ENCODE measurements around the gene SLCO4C1. TPM values are rescaled to one million over a fixed set of nuclear protein-coding genes. Genes with fewer than 3 reads are reported as not detected.

Gene SLCO4C1
- total and polyA plus RNA-seq, 4 donors, result 0.38 to 1.7 (median 0.41) TPM

GRCh38 chr5:102226321-102226720 lies 69.8 kb downstream of the SLCO4C1 start:
- Histone ChIP-seq H3K4me3 (ENCODE audit: low read depth, low read length) (no peak overlapping the region), H3K27ac (ENCODE audit: low read depth, low read length) (no peak overlapping the region), H3K4me1 (ENCODE audit: control insufficient read depth, insufficient read depth, low read length) (no peaks in the 10 kb centered on the region), H3K27me3 (ENCODE audit: control insufficient read depth, insufficient read depth, low read length) (no peaks in the 10 kb centered on the region), H3K36me3 (ENCODE audit: control insufficient read depth, insufficient read depth, low read length) (no peaks in the 10 kb centered on the region), H3K9me3 (ENCODE audit: control insufficient read depth, insufficient read depth, low read length) (peaks cover 2% of the 10 kb centered on the region)
- DNase-seq (ENCODE audit: low read depth in 4 of 6, low spot score in 6 of 6), result no peak
- no CpG with 5 or more reads among the region's 1 CpG for WGBS (ENCODE audit: insufficient coverage)

DNA sequence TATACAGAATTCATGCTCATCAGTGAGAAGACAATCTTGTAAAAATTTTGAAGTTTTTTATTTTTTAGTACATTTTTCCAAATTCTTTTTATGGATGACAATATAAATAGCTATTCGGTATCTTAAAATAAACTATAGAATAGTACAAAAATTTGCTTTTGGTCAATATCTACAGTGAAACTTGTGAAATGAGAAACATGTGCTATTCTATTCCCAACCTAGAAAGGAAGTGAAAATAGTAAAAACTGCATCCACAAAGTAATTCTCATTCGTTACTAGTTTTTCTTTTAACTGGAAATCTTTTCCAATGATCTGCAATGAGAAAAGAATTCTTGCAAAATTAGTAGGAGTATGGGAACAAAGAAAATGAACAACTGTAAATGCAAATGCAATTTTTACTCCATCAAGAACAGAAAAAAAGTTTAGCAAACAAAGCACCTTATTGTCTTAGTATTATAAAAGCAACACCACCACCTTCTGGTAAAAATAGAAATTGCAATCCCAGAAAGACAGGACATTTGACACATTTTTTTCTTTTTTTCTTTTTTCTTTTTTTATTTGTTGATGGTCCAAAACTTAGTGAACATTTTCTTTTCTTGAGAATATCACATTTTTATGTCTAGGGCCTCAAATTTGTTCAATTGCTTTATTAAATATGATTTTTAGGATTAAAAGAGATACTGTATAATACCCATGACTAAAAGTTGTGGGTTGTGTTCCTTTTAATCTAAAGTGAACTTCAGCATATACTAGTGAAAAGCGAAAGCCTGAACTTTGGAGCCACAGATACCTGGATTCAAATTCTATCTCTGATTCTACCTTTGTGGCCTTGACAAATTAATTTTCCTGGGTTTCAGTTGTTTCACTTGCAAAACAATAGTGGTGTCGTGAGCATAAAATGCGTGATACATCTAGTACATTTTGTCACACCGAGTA lies 72.3 kb downstream of the SLCO4C1 start:
- DNase-seq (ENCODE audit: low read depth in 4 of 6, low spot score in 6 of 6), result peak in 3 of 6 donors; percentile 6 to 42 (median 16)
- peaks cover 2% of the 10 kb centered on the region for H3K9me3 ChIP-seq (ENCODE audit: control insufficient read depth, insufficient read depth, low read length)
- no peak overlapping the region for H3K27ac ChIP-seq (ENCODE audit: low read depth, low read length)
- no peaks in the 10 kb centered on the region for H3K4me1 ChIP-seq (ENCODE audit: control insufficient read depth, insufficient read depth, low read length)
- WGBS (ENCODE audit: insufficient coverage), result no CpG with 5 or more reads among the region's 6 CpGs
- H3K36me3 ChIP-seq (ENCODE audit: control insufficient read depth, insufficient read depth, low read length), result no peaks in the 10 kb centered on the region
- no peak overlapping the region for H3K4me3 ChIP-seq (ENCODE audit: low read depth, low read length)
- no peaks in the 10 kb centered on the region for H3K27me3 ChIP-seq (ENCODE audit: control insufficient read depth, insufficient read depth, low read length)

GRCh38 chr5:102222772-102223171 lies 73.3 kb downstream of the SLCO4C1 start:
- Histone ChIP-seq H3K27me3 (ENCODE audit: control insufficient read depth, insufficient read depth, low read length) (no peaks in the 10 kb centered on the region), H3K27ac (ENCODE audit: low read depth, low read length) (no peak overlapping the region), H3K4me3 (ENCODE audit: low read depth, low read length) (no peak overlapping the region), H3K9me3 (ENCODE audit: control insufficient read depth, insufficient read depth, low read length) (peaks cover 2% of the 10 kb centered on the region), H3K36me3 (ENCODE audit: control insufficient read depth, insufficient read depth, low read length) (no peaks in the 10 kb centered on the region), H3K4me1 (ENCODE audit: control insufficient read depth, insufficient read depth, low read length) (no peaks in the 10 kb centered on the region)
- DNase-seq (ENCODE audit: low read depth in 4 of 6, low spot score in 6 of 6), result no peak

GRCh38 chr5:102221949-102222348 lies 74.1 kb downstream of the SLCO4C1 start:
- WGBS (ENCODE audit: insufficient coverage), result no CpG with 5 or more reads among the region's 1 CpG
- Histone ChIP-seq H3K9me3 (ENCODE audit: control insufficient read depth, insufficient read depth, low read length) (peaks cover 2% of the 10 kb centered on the region), H3K27ac (ENCODE audit: low read depth, low read length) (no peak overlapping the region), H3K4me3 (ENCODE audit: low read depth, low read length) (no peak overlapping the region), H3K4me1 (ENCODE audit: control insufficient read depth, insufficient read depth, low read length) (no peaks in the 10 kb centered on the region), H3K36me3 (ENCODE audit: control insufficient read depth, insufficient read depth, low read length) (no peaks in the 10 kb centered on the region), H3K27me3 (ENCODE audit: control insufficient read depth, insufficient read depth, low read length) (no peaks in the 10 kb centered on the region)
- no peak for DNase-seq (ENCODE audit: low read depth in 4 of 6, low spot score in 6 of 6)

DNA sequence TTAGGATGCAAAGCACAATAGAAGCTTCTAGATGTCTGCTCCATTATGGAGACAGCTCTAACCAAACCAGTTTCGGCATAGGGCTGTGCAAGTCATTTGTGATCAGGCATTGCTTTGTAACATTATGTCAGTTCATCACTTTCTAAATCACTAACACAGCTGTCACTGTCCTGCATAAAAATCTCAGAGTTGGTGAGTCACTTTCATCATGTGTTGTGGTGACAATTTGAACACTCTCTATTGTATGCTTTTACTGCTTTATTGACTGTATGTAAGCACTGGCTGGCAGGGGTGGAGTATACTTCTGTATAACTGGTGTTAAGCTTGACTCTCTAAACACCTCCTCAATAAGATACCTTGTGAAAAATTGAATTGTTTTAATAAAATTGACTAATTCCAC lies 77.9 kb downstream of the SLCO4C1 start:
- Histone ChIP-seq H3K4me3 (ENCODE audit: low read depth, low read length) (no peak overlapping the region), H3K9me3 (ENCODE audit: control insufficient read depth, insufficient read depth, low read length) (no peaks in the 10 kb centered on the region), H3K36me3 (ENCODE audit: control insufficient read depth, insufficient read depth, low read length) (no peaks in the 10 kb centered on the region), H3K27ac (ENCODE audit: low read depth, low read length) (no peak overlapping the region), H3K27me3 (ENCODE audit: control insufficient read depth, insufficient read depth, low read length) (no peaks in the 10 kb centered on the region), H3K4me1 (ENCODE audit: control insufficient read depth, insufficient read depth, low read length) (no peaks in the 10 kb centered on the region)
- 86% methylated on average over 1 of the region's 1 CpG for WGBS (ENCODE audit: insufficient coverage)
- DNase-seq (ENCODE audit: low read depth in 4 of 6, low spot score in 6 of 6), result no peak

- DNase-seq (ENCODE audit: low read depth in 4 of 6, low spot score in 6 of 6), result no peak
- Histone ChIP-seq H3K27ac (ENCODE audit: low read depth, low read length) (no peak overlapping the region), H3K9me3 (ENCODE audit: control insufficient read depth, insufficient read depth, low read length) (no peaks in the 10 kb centered on the region), H3K27me3 (ENCODE audit: control insufficient read depth, insufficient read depth, low read length) (no peaks in the 10 kb centered on the region), H3K4me1 (ENCODE audit: control insufficient read depth, insufficient read depth, low read length) (no peaks in the 10 kb centered on the region), H3K36me3 (ENCODE audit: control insufficient read depth, insufficient read depth, low read length) (no peaks in the 10 kb centered on the region), H3K4me3 (ENCODE audit: low read depth, low read length) (no peak overlapping the region)
- 21% methylated on average over 2 of the region's 4 CpGs for WGBS (ENCODE audit: insufficient coverage)
Measured at GRCh38 chr5:102216678-102217077, 79.4 kb downstream of the SLCO4C1 start.

- no peaks in the 10 kb centered on the region for H3K9me3 ChIP-seq (ENCODE audit: control insufficient read depth, insufficient read depth, low read length)
- H3K27ac ChIP-seq (ENCODE audit: low read depth, low read length), result no peak overlapping the region
- no peak for DNase-seq (ENCODE audit: low read depth in 4 of 6, low spot score in 6 of 6)
- no CpG with 5 or more reads among the region's 1 CpG for WGBS (ENCODE audit: insufficient coverage)
- H3K36me3 ChIP-seq (ENCODE audit: control insufficient read depth, insufficient read depth, low read length), result no peaks in the 10 kb centered on the region
- no peak overlapping the region for H3K4me3 ChIP-seq (ENCODE audit: low read depth, low read length)
- H3K27me3 ChIP-seq (ENCODE audit: control insufficient read depth, insufficient read depth, low read length), result no peaks in the 10 kb centered on the region
- no peaks in the 10 kb centered on the region for H3K4me1 ChIP-seq (ENCODE audit: control insufficient read depth, insufficient read depth, low read length)
Measured at GRCh38 chr5:102211165-102211564, 84.9 kb downstream of the SLCO4C1 start.

DNA sequence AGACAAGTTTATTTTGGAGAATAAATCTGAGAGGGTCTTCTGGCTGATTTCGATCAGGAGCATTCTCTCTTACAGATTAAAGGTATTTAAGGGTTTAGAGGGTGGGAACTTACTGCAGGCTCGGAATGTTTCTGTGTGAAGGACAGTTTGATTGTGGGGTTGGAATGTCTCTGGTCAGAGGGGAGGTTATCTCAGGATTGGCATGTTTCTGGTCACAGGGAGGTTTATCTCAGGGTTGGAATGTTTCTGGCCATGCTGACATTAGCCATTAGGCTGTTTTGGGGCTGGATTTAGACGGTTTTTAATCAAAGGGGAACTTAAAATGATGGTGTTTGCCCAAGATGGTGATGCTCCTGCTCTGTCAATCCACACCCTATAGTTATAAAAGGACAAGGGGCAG lies 95.2 kb downstream of the SLCO4C1 start:
- DNase-seq (ENCODE audit: low read depth in 4 of 6, low spot score in 6 of 6), result no peak
- Histone ChIP-seq H3K27me3 (ENCODE audit: control insufficient read depth, insufficient read depth, low read length) (no peaks in the 10 kb centered on the region), H3K36me3 (ENCODE audit: control insufficient read depth, insufficient read depth, low read length) (no peaks in the 10 kb centered on the region), H3K4me3 (ENCODE audit: low read depth, low read length) (no peak overlapping the region), H3K4me1 (ENCODE audit: control insufficient read depth, insufficient read depth, low read length) (no peaks in the 10 kb centered on the region), H3K9me3 (ENCODE audit: control insufficient read depth, insufficient read depth, low read length) (no peaks in the 10 kb centered on the region), H3K27ac (ENCODE audit: low read depth, low read length) (no peak overlapping the region)
- WGBS (ENCODE audit: insufficient coverage), result 67% methylated on average over 2 of the region's 3 CpGs

DNA sequence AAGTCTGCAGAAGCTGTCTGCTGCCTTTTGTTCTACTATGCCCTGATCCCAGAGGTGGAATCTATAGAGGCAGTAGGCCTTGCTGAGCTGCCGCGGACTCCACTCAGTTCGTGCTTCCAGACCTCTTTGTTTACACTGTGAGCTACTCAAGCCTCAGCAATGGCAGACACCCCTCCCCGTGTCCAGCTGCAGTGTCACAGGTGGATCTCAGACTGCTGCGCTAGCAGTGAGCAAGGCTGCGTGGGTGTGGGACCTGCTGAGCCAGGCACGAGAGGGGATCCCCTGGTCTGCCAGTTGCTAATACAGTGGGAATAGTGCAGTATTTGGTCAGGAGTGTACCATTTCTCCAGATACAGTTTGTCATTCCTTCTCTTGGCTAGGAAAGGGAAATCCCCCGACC lies 99.6 kb downstream of the SLCO4C1 start:
- Histone ChIP-seq H3K4me3 (ENCODE audit: low read depth, low read length) (no peak overlapping the region), H3K4me1 (ENCODE audit: control insufficient read depth, insufficient read depth, low read length) (no peaks in the 10 kb centered on the region), H3K36me3 (ENCODE audit: control insufficient read depth, insufficient read depth, low read length) (no peaks in the 10 kb centered on the region), H3K27me3 (ENCODE audit: control insufficient read depth, insufficient read depth, low read length) (no peaks in the 10 kb centered on the region), H3K27ac (ENCODE audit: low read depth, low read length) (no peak overlapping the region), H3K9me3 (ENCODE audit: control insufficient read depth, insufficient read depth, low read length) (no peaks in the 10 kb centered on the region)
- WGBS (ENCODE audit: insufficient coverage), result 98% methylated on average over 8 of the region's 8 CpGs
- no peak for DNase-seq (ENCODE audit: low read depth in 4 of 6, low spot score in 6 of 6)
